GM18861 (cell line): ENCODE results near the gene PLEKHG3.

Source experiments
- ATAC-seq: cut with Tn5 transposase; IDR thresholded peaks from one replicate; pipeline ENCODE4 v1.9.1; 2021; ENCODE audit not compliant: unreplicated experiment

PLEKHG3 gene

DNA sequence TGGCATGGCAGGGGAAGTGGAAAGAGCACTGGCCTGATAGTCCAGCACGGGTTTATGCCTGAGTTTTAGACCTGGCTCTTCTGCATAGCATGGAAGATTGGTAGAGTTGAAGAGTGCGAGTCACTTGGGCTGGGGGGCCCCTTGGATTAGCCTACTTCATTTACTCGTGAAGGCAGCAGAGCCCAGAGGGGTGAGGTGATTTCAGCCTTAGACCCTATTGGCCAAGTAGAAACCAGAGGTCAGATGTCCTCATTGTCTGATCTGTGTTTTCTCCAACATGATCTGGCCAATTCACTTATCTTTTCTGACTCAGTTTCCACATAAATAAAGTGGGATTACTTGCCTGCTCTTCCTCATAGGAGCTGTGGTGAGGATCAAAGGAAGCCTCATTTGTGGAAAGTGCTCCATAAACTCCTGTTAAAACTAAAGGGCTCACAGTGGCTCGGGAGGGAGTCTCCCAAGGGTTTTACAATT lies 1.9 kb downstream of the PLEKHG3 start:
- no peak for ATAC-seq

- ATAC-seq = no peak
Observed at GRCh38 chr14:64706593-64707193, 2.5 kb downstream of the PLEKHG3 start.

DNA sequence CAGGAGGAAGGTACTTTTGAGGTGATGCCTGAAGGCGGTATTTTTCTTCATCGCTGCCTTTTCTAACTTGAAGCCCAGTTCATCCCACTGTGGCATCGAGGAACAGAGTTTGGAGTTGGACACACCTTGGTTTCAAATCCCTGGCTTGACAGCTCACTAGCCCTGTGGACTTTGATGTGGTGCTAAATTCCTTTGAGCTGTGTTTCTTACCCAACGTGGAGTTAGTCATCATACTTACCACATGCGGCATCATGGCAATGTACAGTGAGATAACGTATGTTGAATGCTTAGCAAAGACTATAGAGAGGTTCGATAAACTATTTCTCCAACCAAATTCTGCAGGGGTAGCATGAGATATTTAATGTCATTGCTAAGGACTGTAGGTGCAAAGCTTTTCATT lies 3.4 kb downstream of the PLEKHG3 start:
- ATAC-seq = no peak

- ATAC-seq = no peak
Observed at GRCh38 chr14:64708148-64709004, 4.2 kb downstream of the PLEKHG3 start.

- no peak for ATAC-seq
Observed at GRCh38 chr14:64709126-64709525, 4.9 kb downstream of the PLEKHG3 start.

GRCh38 chr14:64711039-64711438 lies 6.8 kb downstream of the PLEKHG3 start:
- no peak for ATAC-seq

DNA sequence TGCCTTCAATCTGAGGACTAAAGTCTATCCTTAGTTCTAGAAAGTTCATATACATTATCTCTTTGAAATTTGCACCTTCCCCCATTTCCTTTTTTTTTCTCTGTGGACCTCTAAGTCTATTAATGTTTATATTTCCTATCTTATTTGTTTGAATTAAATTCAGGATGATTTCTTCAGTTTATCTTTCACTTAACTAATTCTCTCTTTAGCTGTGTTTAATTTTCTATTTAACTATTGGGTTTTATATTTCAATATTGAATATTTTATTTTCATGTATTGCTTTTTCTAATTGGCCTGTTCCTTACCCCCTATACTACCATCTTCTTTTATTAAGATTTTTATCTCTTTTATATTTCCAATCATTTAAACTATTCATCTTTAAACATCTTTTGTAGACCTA lies 9.5 kb downstream of the PLEKHG3 start:
- no peak for ATAC-seq

GRCh38 chr14:64714432-64715025 lies 10.3 kb downstream of the PLEKHG3 start:
- no peak for ATAC-seq

GRCh38 chr14:64715146-64715627 lies 11.0 kb downstream of the PLEKHG3 start:
- ATAC-seq = no peak

DNA sequence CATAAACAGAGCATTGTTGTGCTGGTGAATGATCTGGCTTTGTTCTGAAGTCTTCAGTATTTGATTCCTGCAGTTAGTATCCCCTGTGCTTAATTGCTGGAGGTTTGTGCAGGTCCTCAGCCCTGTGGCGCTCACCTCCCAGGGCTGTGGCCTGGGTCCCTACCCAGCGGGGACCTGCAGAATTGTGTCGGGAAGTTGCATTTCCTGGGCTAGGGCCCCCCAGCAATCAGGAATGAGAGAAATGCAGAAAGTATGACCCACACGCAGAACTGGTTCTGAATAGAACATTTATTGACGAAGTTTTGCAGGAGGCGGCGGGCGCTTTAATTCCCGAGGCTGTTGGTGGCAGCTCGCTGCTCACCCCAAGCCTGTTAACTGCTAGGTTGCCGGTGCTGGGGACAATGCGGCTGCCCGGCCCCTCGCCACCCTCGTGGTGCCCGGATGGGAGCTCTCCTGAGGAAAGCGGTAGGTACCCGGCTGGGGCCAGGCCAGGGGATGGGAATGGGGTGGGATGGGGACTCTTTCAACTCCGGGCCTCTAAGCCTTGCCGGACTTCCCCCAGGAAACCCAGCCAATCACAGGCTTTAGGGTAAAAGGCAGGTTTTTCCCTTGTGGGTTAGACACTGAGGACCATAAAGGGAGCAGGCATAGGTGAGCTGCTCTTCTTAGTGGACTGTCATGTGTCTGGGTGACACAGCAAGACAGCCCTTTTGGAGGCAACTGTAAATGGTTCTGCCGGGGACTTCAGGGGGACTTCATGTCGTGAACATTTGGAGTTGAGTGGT lies 11.6 kb downstream of the PLEKHG3 start:
- ATAC-seq = no peak

- no peak for ATAC-seq
Observed at GRCh38 chr14:64717870-64718269, 13.6 kb downstream of the PLEKHG3 start.

DNA sequence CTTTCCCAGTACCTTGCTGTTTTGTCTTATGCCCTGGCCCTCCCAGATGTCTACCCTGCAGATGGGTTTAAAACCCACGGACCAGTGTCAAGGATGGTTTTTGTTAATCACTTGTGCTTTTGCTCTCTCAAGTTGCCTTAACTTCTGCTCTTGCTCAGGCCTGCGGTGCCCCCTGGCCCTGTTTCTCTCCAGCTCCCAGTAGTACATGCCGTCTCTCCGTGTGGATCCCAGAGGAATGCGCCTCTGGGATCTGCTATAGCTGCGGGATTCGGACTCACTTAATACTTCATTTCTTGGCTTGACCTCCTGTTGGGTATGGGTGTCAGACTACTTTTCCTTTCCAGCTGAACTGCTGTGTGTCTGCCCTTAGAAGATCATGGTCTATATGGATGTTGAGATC lies 14.5 kb downstream of the PLEKHG3 start:
- ATAC-seq = no peak

DNA sequence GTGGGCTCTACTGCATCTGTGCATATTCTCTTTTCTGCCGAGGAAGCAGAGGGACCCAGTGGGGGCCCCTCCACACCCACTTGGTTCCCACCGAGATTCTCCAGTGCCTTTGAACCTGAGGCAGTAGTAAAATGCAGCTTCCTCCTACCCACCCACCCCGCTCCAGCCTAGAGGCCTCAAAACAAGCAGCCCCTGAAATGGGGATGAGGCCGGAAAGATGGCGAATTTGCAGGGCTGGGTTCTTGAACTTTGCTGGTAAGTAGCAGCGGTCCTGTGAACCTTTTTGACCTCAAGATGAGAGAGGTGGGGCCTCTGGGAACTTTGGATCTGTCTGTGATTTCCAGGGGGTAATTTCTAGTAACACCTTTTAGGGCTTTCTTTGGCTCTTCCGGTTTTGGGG lies 15.4 kb downstream of the PLEKHG3 start:
- no peak for ATAC-seq

DNA sequence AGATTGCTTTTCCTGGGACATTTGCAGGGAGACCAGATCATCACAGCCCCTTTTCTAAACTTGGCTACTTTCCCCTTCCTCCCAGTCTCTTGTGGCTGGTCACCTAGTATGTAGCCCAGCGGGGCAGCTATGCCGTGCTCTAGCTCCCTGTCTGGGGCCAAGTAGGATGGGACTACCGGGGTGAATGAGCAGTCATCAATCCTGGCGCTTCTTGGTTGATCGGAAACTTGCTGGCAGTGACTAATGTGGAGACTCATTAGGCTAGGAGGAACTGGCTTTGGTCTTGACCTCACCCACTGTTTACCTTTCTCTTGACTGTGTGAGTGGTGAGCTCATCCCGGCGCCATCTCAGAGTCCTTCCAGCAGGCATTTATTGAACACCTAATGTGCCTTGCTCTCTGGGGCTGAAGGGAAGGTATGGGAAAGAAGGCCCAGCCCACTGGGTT lies 15.9 kb downstream of the PLEKHG3 start:
- no peak for ATAC-seq

DNA sequence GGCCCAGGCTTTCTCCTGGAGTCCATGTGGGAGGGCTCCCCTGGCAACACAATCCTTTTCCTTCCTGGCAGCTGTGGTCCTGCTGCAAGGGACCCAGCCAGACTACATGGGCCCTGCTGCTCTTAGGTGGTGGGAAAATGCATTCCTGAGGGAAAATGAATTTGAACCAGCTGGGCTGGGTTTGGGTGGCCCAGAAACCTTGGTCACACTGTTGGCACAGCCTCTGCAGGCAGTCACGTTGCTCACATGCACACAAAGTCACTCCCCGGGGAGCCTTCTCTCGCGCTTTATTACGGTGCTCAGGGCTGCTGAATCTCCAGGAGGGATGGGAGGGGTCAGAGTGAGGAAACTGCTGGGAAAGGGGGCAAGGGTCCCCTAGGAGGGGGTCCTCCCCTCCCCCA lies 17.2 kb downstream of the PLEKHG3 start:
- ATAC-seq = no peak

DNA sequence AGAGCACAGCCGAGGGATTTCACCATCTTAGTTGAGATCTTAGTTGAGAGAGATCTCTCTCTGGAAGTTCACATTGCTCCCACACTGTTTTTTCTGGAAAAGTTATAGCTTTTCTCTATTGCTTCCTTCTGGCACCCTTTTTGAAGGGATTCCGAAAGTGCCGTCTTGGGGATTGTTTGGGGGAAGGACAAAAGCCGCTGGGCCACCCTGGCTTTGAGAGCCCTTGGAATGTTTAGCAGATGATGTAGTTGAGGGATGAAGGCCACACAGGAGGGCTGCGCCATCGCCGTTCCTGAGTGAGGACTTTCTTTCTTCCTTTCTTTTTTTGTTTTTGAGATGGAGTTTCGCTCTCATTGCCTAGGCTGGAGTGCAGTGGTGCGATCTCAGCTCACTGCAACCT lies 17.7 kb downstream of the PLEKHG3 start:
- ATAC-seq = no peak

DNA sequence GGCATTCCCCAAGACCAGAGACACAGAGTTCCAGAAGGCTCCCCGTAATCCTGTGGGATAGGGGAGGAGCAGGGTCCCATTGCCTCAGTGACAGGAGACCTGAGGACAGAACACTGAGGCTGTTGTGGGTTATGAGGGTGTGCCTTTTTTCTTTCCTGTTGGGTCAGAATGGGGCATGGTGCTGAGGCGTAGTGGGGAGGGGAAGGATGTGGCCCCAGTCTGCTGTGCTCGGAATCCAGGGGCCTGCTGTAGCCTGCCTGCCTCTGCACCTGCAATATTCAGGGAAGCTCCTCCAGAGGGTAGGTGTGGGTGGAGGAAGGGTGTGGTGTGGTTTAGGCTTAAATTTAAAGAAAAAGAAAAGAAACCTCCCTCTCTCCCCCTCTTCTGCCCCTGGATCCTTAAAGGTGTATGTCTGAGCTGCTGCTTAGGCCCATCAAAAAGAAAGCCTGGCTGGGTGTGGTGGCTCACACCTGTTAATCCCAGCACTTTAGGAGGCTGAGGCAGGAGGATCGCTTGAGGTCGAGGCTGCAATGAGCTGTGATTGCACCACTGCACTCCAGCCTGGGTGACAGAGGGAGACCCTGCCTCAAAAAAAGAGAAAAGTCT lies 18.7 kb downstream of the PLEKHG3 start:
- no peak for ATAC-seq

- ATAC-seq = no peak
Observed at GRCh38 chr14:64723691-64724577, 19.7 kb downstream of the PLEKHG3 start.

DNA sequence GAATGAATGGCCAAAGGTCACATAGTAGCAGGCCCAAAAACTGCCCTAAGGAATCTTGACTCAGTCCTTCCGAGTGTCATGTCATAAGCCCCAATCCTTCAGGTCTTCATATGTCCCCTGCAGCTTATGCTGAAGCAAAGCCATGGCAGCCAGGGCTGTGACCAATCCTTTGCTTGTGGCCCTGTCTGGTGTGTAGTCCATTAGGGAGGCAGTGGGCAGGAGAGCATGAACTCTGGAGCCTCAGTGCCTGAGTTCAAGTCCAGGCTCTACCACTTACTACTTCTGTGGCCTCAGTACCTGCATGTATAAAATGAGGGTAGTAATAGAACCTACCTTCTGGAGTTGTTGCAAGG lies 20.3 kb downstream of the PLEKHG3 start:
- no peak for ATAC-seq
